K562 (cell line): ENCODE measurements around the gene LRRC4C.

Source experiments
- MED1 ChIP-seq: sonication (generic); formaldehyde crosslinking; IDR thresholded peaks from 2 replicates; pipeline ENCODE4 v1.8.1; 2023; ENCODE audit warnings: missing genetic modification reagents, borderline replicate concordance
- PATZ1 ChIP-seq: fragments of 250-450 bp; sonication (Bioruptor Pico); IDR thresholded peaks from 2 replicates; pipeline ENCODE4 v1.5.0; 2020; ENCODE audit warnings: mild to moderate bottlenecking, borderline replicate concordance
- ZNF274 ChIP-seq: IDR thresholded peaks from 2 replicates; pipeline ENCODE4 v1.6.1; 2011; ENCODE audit warnings: low read depth, mild to moderate bottlenecking, low read length, moderate library complexity, borderline replicate concordance
- ZNF282 ChIP-seq: sonication (generic); formaldehyde crosslinking; IDR thresholded peaks from 2 replicates; pipeline ENCODE4 v1.8.1; 2023; ENCODE audit warnings: missing genetic modification reagents
- ZNF431 ChIP-seq: sonication (generic); formaldehyde crosslinking; IDR thresholded peaks from 2 replicates; pipeline ENCODE4 v1.8.0; 2022; ENCODE audit warnings: mild to moderate bottlenecking, missing genetic modification reagents

GRCh38 chr11:40228662-40229061 lies 1230.8 kb downstream of the LRRC4C start:
- TF ChIP-seq PATZ1 (CRISPR knock-in tag): no peak
- TF ChIP-seq ZNF282 (CRISPR knock-in tag): no peak
- TF ChIP-seq MED1 (CRISPR knock-in tag): no peak
- TF ChIP-seq ZNF431 (CRISPR knock-in tag): no peak
- no peak for TF ChIP-seq ZNF274
